H1 (cell line): ENCODE measurements around the gene SOX13. TPM values are rescaled to one million over a fixed set of nuclear protein-coding genes. Genes with fewer than 3 reads are reported as not detected.
A peak's percentile ranks its signal among the peaks of the same experiment; 100 is the strongest.

Experiments
- CTCF ChIA-PET: fragments of 300-600 bp; sonication (Branson Sonifier 250); formaldehyde crosslinking; loops from one replicate; lab custom pipeline; 2021; ENCODE audit not compliant: partially characterized antibody; lab: Charles Lee
- POLR2A ChIA-PET: fragments of 300-600 bp; sonication (Branson Sonifier 250); formaldehyde crosslinking; loops from one replicate; lab custom pipeline; 2021; ENCODE audit warnings: inconsistent platforms; ENCODE audit not compliant: partially characterized antibody; lab: Charles Lee
- DNase-seq, 2 experiments: peaks; one replicate each; pipeline versions ENCODE4 v3.0.0 to v3.0.0-alpha.2; 2010 to 2022; ENCODE audit warnings: low spot score in 2 of 2, low read depth in 1 of 2, mixed read lengths in 1 of 2
- FAIRE-seq: peaks from 2 replicates; lab custom pipeline; 2011; peaks lifted over from hg19 to GRCh38; lab: Jason Lieb, UNC
- H2AFZ ChIP-seq: 2 replicates; pipeline ENCODE4 v1.8.1; 2012; ENCODE audit warnings: low read length, inconsistent platforms
- H2AK5ac ChIP-seq: 2 replicates; pipeline ENCODE4 v1.6.1; 2013; ENCODE audit warnings: low read depth, low read length
- H2BK120ac ChIP-seq: replicated peaks from 2 replicates; pipeline ENCODE3; 2013; ENCODE audit warnings: low read depth, low read length, inconsistent platforms
- H2BK12ac ChIP-seq: 2 replicates; pipeline ENCODE4 v1.6.1; 2013; ENCODE audit warnings: low read depth, low read length
- H2BK15ac ChIP-seq: 2 replicates; pipeline ENCODE4 v1.6.1; 2013; ENCODE audit warnings: low read length
- H2BK20ac ChIP-seq: 2 replicates; pipeline ENCODE4 v1.6.1; 2013; ENCODE audit warnings: low read length
- H2BK5ac ChIP-seq: 2 replicates; pipeline ENCODE4 v1.6.1; 2013; ENCODE audit warnings: low read depth, low read length
- H3K14ac ChIP-seq: 2 replicates; pipeline ENCODE4 v1.6.1; 2013; ENCODE audit warnings: inconsistent platforms; ENCODE audit not compliant: insufficient read length
- H3K18ac ChIP-seq: 2 replicates; pipeline ENCODE4 v1.6.1; 2013; ENCODE audit warnings: low read length; ENCODE audit errors: extremely low read depth
- H3K23ac ChIP-seq: 2 replicates; pipeline ENCODE4 v1.6.1; 2013; ENCODE audit warnings: inconsistent platforms; ENCODE audit not compliant: insufficient read length
- H3K23me2 ChIP-seq: 2 replicates; pipeline ENCODE4 v1.6.1; 2013; ENCODE audit warnings: low read depth, low read length
- H3K27ac ChIP-seq: 2 replicates; pipeline ENCODE4 v1.6.1; 2011; ENCODE audit warnings: low read depth, low read length, inconsistent platforms
- H3K27me3 ChIP-seq, 4 experiments: replicated peaks in 1 of 4; 1 replicate in 1 of 4; 2 replicates in 3 of 4; pipeline versions ENCODE4 v1.6.1 to v1.8.1; 2011 to 2013; ENCODE audit warnings: low read length in 3 of 4, mild to moderate bottlenecking in 3 of 4, inconsistent platforms in 2 of 4, mixed read lengths in 2 of 4, moderate library complexity in 1 of 4; ENCODE audit not compliant: control insufficient read depth in 3 of 4, insufficient read depth in 3 of 4; ENCODE audit errors: extremely low read depth in 1 of 4
- H3K36me3 ChIP-seq, 4 experiments: 2 replicates each; pipeline versions ENCODE4 v1.6.1 to v1.8.1; 2011 to 2013; ENCODE audit warnings: mild to moderate bottlenecking in 4 of 4, low read length in 3 of 4, moderate library complexity in 2 of 4, control low read depth in 1 of 4, inconsistent platforms in 1 of 4; ENCODE audit not compliant: insufficient read depth in 4 of 4, control insufficient read depth in 2 of 4
- H3K4ac ChIP-seq: replicated peaks from 2 replicates; pipeline ENCODE3; 2013; ENCODE audit warnings: low read length, low read depth, mixed read lengths, inconsistent platforms; ENCODE audit not compliant: insufficient read length
- H3K4me1 ChIP-seq, 4 experiments: replicated peaks in 1 of 4; 1 replicate in 1 of 4; 2 replicates in 3 of 4; pipeline versions ENCODE4 v1.6.1 to v1.8.1; 2011 to 2013; ENCODE audit warnings: low read length in 3 of 4, inconsistent platforms in 2 of 4, mixed read lengths in 1 of 4; ENCODE audit not compliant: insufficient read depth in 4 of 4, control insufficient read depth in 3 of 4
- H3K4me2 ChIP-seq, 2 experiments: 2 replicates each; pipeline versions ENCODE4 v1.6.1 to v1.8.1; 2011 to 2013; ENCODE audit warnings: low read depth in 2 of 2, low read length in 2 of 2, control low read depth in 1 of 2, inconsistent platforms in 1 of 2, mild to moderate bottlenecking in 1 of 2; ENCODE audit not compliant: insufficient read depth in 1 of 2
- H3K4me3 ChIP-seq, 4 experiments: fragments of 200-600, 300-600 bp in 1 of 4; sonication (generic), shearing (Covaris generic), sonication (Bioruptor Twin) in 1 of 4; 2 replicates each; pipeline versions ENCODE4 v1.5.1 to v1.8.1; 2011 to 2016; ENCODE audit warnings: low read length in 4 of 4, low read depth in 3 of 4, control low read depth in 2 of 4, inconsistent platforms in 2 of 4, mild to moderate bottlenecking in 2 of 4, mixed read lengths in 1 of 4, moderate library complexity in 1 of 4; ENCODE audit not compliant: insufficient read depth in 2 of 4; ENCODE audit errors: extremely low read depth in 1 of 4
- H3K56ac ChIP-seq: replicated peaks from 2 replicates; pipeline ENCODE3; 2013; ENCODE audit warnings: low read depth, mild to moderate bottlenecking, mixed read lengths, low read length, inconsistent platforms; ENCODE audit not compliant: insufficient read length
- H3K79me1 ChIP-seq: 2 replicates; pipeline ENCODE4 v1.6.1; 2013; ENCODE audit warnings: low read depth, low read length, control low read depth
- H3K79me2 ChIP-seq, 2 experiments: 2 replicates each; pipeline versions ENCODE4 v1.6.1 to v1.8.1; 2012 to 2013; ENCODE audit warnings: low read length in 2 of 2, mild to moderate bottlenecking in 2 of 2, inconsistent platforms in 1 of 2; ENCODE audit not compliant: insufficient read depth in 2 of 2, control insufficient read depth in 1 of 2
- H3K9ac ChIP-seq, 4 experiments: replicated peaks in 1 of 4; 1 replicate in 1 of 4; 2 replicates in 3 of 4; pipeline versions ENCODE4 v1.6.1 to v1.8.1; 2011 to 2013; ENCODE audit warnings: low read depth in 3 of 4, low read length in 3 of 4, control low read depth in 2 of 4, mild to moderate bottlenecking in 2 of 4, moderate library complexity in 2 of 4, inconsistent platforms in 1 of 4; ENCODE audit errors: extremely low read depth in 1 of 4
- H3K9me3 ChIP-seq, 2 experiments: 2 replicates each; pipeline versions ENCODE4 v1.6.1 to v1.8.1; 2012 to 2013; ENCODE audit warnings: mild to moderate bottlenecking in 2 of 2, moderate library complexity in 2 of 2, control low read depth in 1 of 2, inconsistent platforms in 1 of 2, low read depth in 1 of 2, low read length in 1 of 2, mixed read lengths in 1 of 2; ENCODE audit not compliant: insufficient read depth in 2 of 2
- H4K20me1 ChIP-seq, 2 experiments: replicated peaks in 1 of 2; 2 replicates each; pipeline versions ENCODE3 to v1.8.1; 2011 to 2013; ENCODE audit warnings: inconsistent platforms in 2 of 2, low read length in 2 of 2, mild to moderate bottlenecking in 1 of 2; ENCODE audit not compliant: insufficient read depth in 2 of 2, control insufficient read depth in 1 of 2
- H4K5ac ChIP-seq: 2 replicates; pipeline ENCODE4 v1.6.1; 2013; ENCODE audit warnings: low read length, low read depth, mixed read lengths, inconsistent platforms; ENCODE audit not compliant: insufficient read length
- H4K8ac ChIP-seq: 2 replicates; pipeline ENCODE4 v1.8.0; 2013; ENCODE audit warnings: mild to moderate bottlenecking, moderate library complexity, low read length, inconsistent platforms; ENCODE audit not compliant: insufficient read depth; ENCODE audit errors: extremely low read depth
- H4K91ac ChIP-seq: replicated peaks from 2 replicates; pipeline ENCODE3; 2013; ENCODE audit warnings: low read length, mixed read lengths, inconsistent platforms; ENCODE audit not compliant: insufficient read length
- CBX5 ChIP-seq: fragments of 300-800, 300-1000 bp; sonication (generic); IDR thresholded peaks from 2 replicates; pipeline ENCODE4 v1.7.1; 2016; ENCODE audit warnings: antibody characterized with exemption, low read length, low read depth
- CTBP2 ChIP-seq: IDR thresholded peaks from 2 replicates; pipeline ENCODE4 v1.7.0; 2011; ENCODE audit warnings: borderline replicate concordance, mild to moderate bottlenecking, moderate library complexity, mixed read lengths, low read length; ENCODE audit not compliant: insufficient read depth, insufficient read length
- KDM4A ChIP-seq: IDR thresholded peaks from one replicate; pipeline ENCODE4 v1.7.1; 2012; ENCODE audit warnings: low read depth, mild to moderate bottlenecking, moderate library complexity, low read length, inconsistent platforms; ENCODE audit not compliant: severe bottlenecking
- RBBP5 ChIP-seq: IDR thresholded peaks from 2 replicates; pipeline ENCODE4 v1.7.1; 2012; ENCODE audit warnings: low read depth, mild to moderate bottlenecking, inconsistent platforms, low read length, moderate library complexity, borderline replicate concordance
- RNF2 ChIP-seq: fragments of 200-900, 300-1000 bp; sonication (generic); IDR thresholded peaks from 2 replicates; pipeline ENCODE4 v1.7.1; 2016; ENCODE audit warnings: borderline replicate concordance, low read depth, mild to moderate bottlenecking, antibody characterized with exemption, low read length; ENCODE audit not compliant: poor library complexity, severe bottlenecking; ENCODE audit errors: missing control alignments
- SUZ12 ChIP-seq: fragments of 200-600 bp; sonication (generic); IDR thresholded peaks from 2 replicates; pipeline ENCODE4 v1.6.1; 2012; ENCODE audit warnings: mild to moderate bottlenecking, inconsistent platforms, low read length, moderate library complexity, mixed read lengths
- WGBS, 2 experiments: shearing (Covaris generic) in 1 of 2; methylation state at CpG; one replicate each; pipeline versions ENCODE4 v1.1.6 to v1.1.7; 2013 to 2015; ENCODE audit warnings: low lambda C conversion rate in 2 of 2, mixed read lengths in 2 of 2, inconsistent platforms in 1 of 2, low coverage in 1 of 2, missing lambda C conversion rate in 1 of 2; ENCODE audit not compliant: insufficient replicate concordance in 2 of 2, insufficient coverage in 1 of 2, insufficient read length in 1 of 2; ENCODE audit errors: extremely low coverage in 1 of 2, missing lambda C conversion rate in 1 of 2; 5-methylcytosine and 5-hydroxymethylcytosine counted together
- polyA plus RNA-seq, 7 experiments: library from polyadenylated mRNA; depleted of rRNA in 3 of 7; stranded (reverse) in 5 of 7; unstranded in 2 of 7; fragments of >200 nt in 5 of 7; fragments of 200-250 nt in 2 of 7; gene quantifications; 1 replicate in 5 of 7; 2 replicates in 1 of 7; 4 replicates in 1 of 7; pipeline versions ENCODE4 v1.2.1 to v1.2.3, GENCODE V29; 2011 to 2013; ENCODE audit warnings: missing spikeins in 2 of 7, mixed read lengths in 2 of 7
- total RNA-seq: library from RNA; stranded (reverse); fragmentation: NEBNext Ultra II Directional; extraction: Animal tissue kit (Norgen Biotek cat#: 25700); gene quantifications from 2 replicates; pipeline ENCODE4 v1.2.1, GENCODE V29; 2021

SOX13 gene
- total and polyA plus RNA-seq, 2 of the 8 experiments (the other 6 are each of a cell fraction or from before 2014, with no cell fraction given) = 113 to 173 TPM

GRCh38 chr1:204152310-204153044, 79.6 kb downstream of the SOX13 start:
- H3K18ac ChIP-seq = peak overlapping the region; percentile 79
- H3K14ac ChIP-seq = no peak overlapping the region
- H3K27me3 ChIP-seq = peaks cover 0 to 21% (median 17%) of the 10 kb centered on the region in 4 experiments; a peak in 5 of 7 replicates
- peaks cover 12% of the 10 kb centered on the region; the same call in 1 of the 2 replicates for H3K23me2 ChIP-seq
- H3K4me3 ChIP-seq = peak overlapping the region; percentile 51 to 77 (median 68)
- no peak overlapping the region for H3K27ac ChIP-seq
- no peaks in the 10 kb centered on the region for H3K36me3 ChIP-seq
- H4K5ac ChIP-seq = no peak overlapping the region
- CTCF ChIA-PET = interaction anchor here (0.9 to 18.7 kb wide), 11 partner anchors 10 to 292 kb away, joined by 3 to 360 read pairs (median 16); partner anchors contain the start of genes GOLT1A and KISS1
- H3K4me2 ChIP-seq = peak overlapping the region; percentile 65 to 82
- POLR2A ChIA-PET = interaction anchor here (0.9 to 6.5 kb wide), 7 partner anchors 11 to 290 kb away, joined by 3 to 35 read pairs (median 7); partner anchors contain the start of gene SNRPE
- H2AK5ac ChIP-seq = no peak overlapping the region
- no peaks in the 10 kb centered on the region for H3K9me3 ChIP-seq
- H4K20me1 ChIP-seq = no peaks in the 10 kb centered on the region
- H3K9ac ChIP-seq = no peak overlapping the region
- no peak for FAIRE-seq
- no peak overlapping the region for H3K56ac ChIP-seq
- H2BK5ac ChIP-seq = peak overlapping the region; percentile 69; the same call in 1 of the 2 replicates
- peak overlapping the region; percentile 72 for H2AFZ ChIP-seq
- H4K8ac ChIP-seq = peak overlapping the region; percentile 47; the same call in 1 of the 2 replicates
- H2BK12ac ChIP-seq = peak overlapping the region; percentile 83; the same call in 1 of the 2 replicates
- peak in 1 of 2 experiments; percentile 87 for DNase-seq
- H3K4me1 ChIP-seq = peaks cover 0 to 33% (median 24%) of the 10 kb centered on the region in 4 experiments; a peak in 6 of 7 replicates
- H2BK15ac ChIP-seq = no peak overlapping the region; the same call in 1 of the 2 replicates
- TF ChIP-seq KDM4A (peak; percentile 2), RBBP5 (peak; percentile 21; the same call in 1 of the 2 replicates), CBX5 (no peak), CTBP2 (peak; percentile 32), RNF2 (peak; percentile 10), SUZ12 (no peak)
- no peak overlapping the region for H2BK20ac ChIP-seq
- H3K23ac ChIP-seq = no peak overlapping the region
- no peaks in the 10 kb centered on the region for H3K79me2 ChIP-seq
- H4K91ac ChIP-seq = peak overlapping the region; percentile 44
- no peak overlapping the region for H2BK120ac ChIP-seq
- WGBS, 2 experiments = 61% methylated on average over 14 of the region's 25 CpGs; no CpG with 5 or more reads in 1 of the 2 experiments
- H3K79me1 ChIP-seq = no peaks in the 10 kb centered on the region
- H3K4ac ChIP-seq = no peak overlapping the region
